GM12892 (cell line): ENCODE results near the gene PREP.

Experiments used
- POLR2A ChIP-seq: IDR thresholded peaks from 2 replicates; pipeline ENCODE4 v1.6.1; 2011; ENCODE audit warnings: low read depth, low read length, control low read depth
- POLR2AphosphoS5 ChIP-seq: IDR thresholded peaks from 2 replicates; pipeline ENCODE4 v1.6.1; 2011; ENCODE audit warnings: low read depth, low read length, control low read depth
- TAF1 ChIP-seq: IDR thresholded peaks from 2 replicates; pipeline ENCODE4 v1.6.1; 2011; ENCODE audit warnings: low read depth, mild to moderate bottlenecking, control low read depth, low read length, borderline replicate concordance

DNA sequence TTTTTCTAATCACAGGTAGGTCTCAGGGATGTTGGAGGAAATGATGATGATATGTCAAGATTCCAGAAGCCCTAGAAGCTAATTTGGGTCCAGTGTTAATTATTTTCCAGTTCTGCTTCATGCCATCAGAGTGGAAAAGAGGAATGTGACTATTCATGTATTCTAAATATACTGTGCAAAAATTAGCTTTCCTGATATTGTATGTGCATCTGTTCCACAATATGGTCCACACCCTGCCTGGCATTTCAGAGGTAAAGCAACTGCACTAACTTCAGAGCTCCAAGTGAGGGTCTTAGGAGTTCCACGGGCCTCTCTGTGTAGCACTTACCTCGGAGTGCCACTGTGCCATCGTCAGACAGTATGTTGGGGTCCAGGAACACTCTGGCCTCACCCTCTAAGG is 27.1 kb downstream of the PREP start:
- TF ChIP-seq POLR2AphosphoS5 (no peak), POLR2A (no peak), TAF1 (no peak)
